IPS-18c (cell line): ENCODE results near the gene RFC2.
A peak's percentile ranks its signal among the peaks of the same experiment; 100 is the strongest.

Experiments used
- H3K4me3 ChIP-seq: 2 replicates; pipeline ENCODE4 v1.7.0; 2013; ENCODE audit warnings: low read depth, mild to moderate bottlenecking, low read length, moderate library complexity; ENCODE audit not compliant: insufficient read depth
- H3K9me3 ChIP-seq: one replicate; pipeline ENCODE4 v1.6.1; 2013; ENCODE audit warnings: mild to moderate bottlenecking, low read length, moderate library complexity; ENCODE audit not compliant: control insufficient read depth, insufficient read depth

Gene RFC2

DNA sequence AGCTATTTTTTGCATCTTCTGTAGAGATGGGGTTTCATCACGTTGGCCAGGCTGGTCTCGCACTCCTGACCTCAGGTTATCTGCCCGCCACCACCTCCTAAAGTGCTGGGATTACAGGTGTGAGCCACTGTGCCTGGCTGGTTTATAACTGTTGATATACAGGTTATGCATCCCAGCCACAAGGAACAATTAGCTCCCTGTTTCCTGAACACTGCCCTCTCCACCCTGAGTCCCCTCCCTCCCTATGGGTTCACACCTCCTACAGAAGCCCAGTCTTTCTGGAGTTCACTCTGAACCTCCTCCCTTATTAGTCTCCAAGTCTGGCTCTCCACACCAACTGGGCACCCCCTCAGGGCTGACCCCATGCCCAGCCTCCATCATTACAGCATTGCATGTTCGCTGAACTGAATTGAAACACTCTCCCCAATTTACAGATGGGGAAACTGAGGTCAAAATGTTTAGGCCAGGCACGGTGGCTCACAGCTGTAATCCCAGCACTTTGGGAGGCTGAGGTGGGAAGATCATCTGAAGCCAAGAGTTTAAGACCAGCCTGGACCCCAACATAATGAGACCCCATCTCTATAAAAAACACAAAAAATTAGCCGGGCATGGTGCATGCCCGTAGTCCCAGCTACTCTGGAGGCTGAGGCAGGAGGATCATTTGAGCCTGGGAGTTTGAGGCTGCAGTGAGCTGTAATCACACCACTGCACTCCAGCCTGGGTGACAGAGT is 33.3 kb upstream of the RFC2 start:
- no peaks in the 10 kb centered on the region for H3K9me3 ChIP-seq
- no peak overlapping the region for H3K4me3 ChIP-seq

DNA sequence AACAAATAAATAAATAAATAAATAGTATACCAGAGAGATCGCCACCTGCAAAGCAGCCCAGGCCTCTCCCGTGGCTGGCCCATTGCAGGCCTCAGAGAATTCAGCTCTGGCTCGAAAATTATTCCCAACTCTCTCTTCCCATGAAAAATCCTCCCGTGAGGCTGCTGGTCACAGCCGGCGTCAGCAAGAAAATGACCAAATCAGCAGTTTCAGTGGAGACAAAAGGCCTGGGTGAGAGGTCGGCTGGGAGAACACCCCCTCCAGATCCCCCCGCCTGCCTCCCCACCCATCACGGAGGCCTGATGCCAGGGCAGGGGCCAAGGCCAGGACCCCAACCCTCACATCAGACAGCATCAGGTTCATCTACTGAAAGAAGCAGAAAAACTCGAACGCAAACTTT is 31.9 kb upstream of the RFC2 start:
- no peak overlapping the region for H3K4me3 ChIP-seq
- no peaks in the 10 kb centered on the region for H3K9me3 ChIP-seq

DNA sequence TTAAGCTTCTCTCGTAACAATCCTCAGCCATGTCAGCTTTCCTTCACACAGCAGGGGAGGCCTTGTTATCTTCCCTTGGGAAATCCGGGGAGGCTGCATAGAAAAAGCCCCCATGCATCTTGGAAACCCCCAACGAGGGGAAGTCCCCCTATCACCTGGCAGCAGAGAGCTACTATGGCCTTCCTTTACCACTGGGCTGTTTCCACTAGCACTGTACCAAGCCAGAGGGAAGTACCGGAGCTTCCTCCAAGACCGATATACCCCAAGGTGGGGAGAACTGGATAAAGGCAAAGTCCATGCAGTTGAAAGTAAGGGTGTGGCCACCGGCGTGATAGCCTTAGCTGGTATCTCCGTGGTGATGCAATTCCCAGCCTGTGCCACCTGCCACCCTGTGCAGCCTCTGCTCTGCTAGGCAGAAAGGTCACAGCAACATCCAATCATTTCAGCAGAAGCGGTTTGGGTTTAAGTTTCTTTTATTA is 30.6 kb upstream of the RFC2 start:
- Histone ChIP-seq H3K4me3 (no peak overlapping the region), H3K9me3 (no peaks in the 10 kb centered on the region)

DNA sequence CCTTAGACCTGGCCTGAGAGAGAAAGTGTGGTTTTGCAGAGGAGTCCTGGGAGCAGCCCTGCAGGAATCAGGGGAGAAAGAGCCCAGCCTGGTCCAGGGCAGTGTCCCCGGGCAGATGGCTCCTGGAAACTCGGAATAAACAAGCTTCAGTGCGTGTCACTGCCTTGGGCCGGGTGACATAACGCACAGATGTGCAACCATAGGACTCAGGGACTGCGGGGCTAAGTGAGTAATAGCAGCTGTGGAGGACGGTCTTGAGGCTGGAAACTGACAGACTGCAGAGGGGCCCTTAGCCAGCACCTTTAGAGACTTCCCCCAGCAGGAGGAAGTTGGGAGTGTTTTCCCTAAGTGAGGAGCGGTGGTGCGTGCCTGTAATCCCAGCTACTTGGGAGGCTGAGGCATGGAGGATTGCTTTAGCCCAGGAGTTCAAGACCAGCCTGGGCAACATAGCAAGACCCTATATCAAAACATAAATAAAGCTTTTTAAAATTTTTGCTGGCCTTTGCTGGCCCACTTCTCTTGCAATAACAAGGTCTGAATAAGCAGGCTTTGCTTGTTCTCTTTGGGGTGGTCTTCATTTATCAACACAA is 29.8 kb upstream of the RFC2 start:
- no peaks in the 10 kb centered on the region for H3K9me3 ChIP-seq
- no peak overlapping the region for H3K4me3 ChIP-seq

DNA sequence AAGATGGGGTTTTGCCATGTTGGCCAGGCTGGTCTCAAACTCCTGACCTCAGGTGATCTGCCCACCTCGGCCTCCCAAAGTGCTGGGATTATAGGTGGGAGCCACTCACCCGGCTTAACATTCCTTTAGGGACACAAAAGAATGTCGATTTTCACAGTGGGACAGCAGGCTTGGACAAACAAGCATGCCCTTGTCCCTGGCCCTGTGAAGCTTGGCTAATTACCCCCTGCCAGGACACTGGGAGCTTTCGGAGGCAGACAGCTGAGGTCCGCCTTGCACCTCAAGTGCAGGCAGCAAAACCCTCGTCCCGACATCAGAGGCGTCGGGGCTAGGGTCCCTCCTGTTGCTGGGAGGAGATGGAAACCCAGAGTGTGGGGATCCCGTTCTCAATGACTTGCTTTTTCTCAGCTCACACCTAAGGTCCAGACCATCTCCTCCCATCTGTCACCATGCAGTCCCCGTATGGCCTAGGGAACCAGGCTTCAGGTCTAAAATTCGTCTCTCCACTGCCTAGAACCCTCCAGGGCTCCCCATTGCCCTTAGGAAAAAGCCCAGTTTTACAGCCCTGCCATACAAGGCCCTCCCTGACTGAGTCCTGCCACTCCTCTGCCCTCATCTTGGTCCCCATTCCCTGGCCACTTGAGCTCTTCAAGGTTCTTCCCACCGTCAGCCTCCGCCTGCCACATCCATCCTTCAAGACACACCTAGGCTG is 28.7 kb upstream of the RFC2 start:
- Histone ChIP-seq H3K4me3 (no peak overlapping the region), H3K9me3 (no peaks in the 10 kb centered on the region)

DNA sequence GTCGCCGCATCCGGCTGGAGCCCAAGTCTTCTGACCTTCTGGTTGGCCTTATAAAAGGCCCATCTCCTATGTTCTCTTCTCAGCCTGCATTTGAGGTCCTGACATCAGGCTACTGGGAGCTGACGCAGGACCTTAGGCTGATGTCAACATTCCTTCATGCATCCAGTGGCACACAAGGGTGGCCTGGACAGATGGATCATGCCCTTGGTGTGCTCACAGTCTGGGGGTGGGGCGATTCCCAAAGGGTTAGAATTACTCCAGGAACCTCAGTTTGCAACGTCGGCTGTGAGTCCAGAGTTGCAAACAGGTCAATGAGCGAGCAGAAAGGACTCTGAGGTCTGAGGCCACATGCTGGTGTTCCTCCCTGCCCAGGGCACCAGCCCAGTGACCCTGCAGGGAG is 26.8 kb upstream of the RFC2 start:
- no peaks in the 10 kb centered on the region for H3K9me3 ChIP-seq
- no peak overlapping the region for H3K4me3 ChIP-seq

DNA sequence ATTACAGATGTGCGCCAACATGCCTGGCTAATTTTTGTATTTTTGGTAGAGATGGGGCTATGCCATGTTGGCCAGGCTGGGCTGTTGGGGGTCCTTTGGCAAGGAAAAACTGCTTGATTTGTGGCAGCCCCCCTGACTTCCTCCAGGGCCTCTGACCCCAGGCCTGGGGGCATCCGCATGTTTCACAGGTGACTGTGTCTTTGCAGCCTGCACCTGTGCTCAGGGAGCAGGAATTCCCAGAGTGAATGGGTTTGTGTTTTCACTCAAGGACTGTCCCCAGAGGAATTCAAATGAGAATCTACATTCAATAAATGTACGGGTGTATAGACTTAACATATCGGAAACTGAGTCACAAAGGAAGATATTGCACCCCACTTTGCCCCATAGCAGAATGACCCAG is 23.4 kb upstream of the RFC2 start:
- H3K9me3 ChIP-seq = no peaks in the 10 kb centered on the region
- no peak overlapping the region for H3K4me3 ChIP-seq

DNA sequence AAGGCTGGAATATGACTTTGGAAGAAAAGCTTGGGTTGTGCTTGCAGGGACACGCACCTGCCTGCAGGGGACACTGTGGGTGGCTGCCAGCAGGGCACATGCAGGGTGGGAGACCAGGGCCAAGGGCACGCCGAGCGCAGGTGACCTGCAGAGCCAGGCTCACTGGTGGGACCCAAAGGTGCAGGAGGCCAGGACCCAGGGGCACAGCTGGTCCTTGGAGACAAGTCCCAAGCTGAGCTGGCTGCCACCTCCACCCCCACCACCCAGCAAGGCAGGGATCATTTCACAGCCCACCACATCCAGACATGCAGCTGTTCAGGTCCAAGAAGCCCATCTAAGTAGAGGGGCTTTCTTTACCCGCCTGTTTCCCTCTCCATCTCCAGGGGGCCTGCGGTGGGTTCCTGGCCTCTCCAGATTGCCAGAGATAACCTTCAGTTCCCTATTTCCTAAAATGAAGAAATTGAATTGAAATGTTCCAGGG is 21.2 kb upstream of the RFC2 start:
- Histone ChIP-seq H3K4me3 (no peak overlapping the region), H3K9me3 (no peaks in the 10 kb centered on the region)

DNA sequence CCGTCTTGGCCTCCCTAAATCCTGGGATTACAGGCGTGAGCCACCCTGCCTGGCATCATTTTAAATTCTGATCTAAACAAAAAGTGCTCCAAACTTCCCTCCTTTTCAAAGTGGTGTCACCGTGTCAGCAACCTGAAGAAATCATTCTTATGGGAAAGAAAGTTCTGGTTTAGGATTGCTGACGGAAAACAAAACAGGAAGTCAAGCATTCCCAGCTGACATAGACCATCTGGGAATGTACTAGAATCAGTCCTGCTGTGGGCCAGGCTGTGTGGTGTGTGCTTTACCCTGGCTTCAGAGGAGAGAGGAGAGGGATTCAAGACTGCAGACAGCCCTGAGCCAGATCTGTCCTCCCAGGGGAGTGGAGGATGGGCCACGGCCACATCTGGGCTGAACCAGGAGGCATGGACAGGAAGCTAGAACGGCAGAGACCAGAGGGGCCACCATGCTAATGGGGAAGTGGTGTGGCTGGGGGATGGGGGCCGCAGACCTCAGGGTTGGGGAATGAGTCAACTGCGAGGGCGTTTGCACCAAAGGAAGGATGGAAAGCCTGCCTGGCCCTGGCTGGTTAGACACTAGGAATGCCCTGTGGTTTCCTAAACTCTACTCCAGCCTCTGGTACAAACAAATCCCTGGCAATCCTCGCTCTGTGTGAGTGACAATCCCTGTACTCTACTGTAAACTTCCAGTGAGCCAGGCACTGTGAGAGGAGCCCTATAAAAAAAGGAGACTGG is 18.3 kb upstream of the RFC2 start:
- Histone ChIP-seq H3K9me3 (no peaks in the 10 kb centered on the region), H3K4me3 (no peak overlapping the region)

DNA sequence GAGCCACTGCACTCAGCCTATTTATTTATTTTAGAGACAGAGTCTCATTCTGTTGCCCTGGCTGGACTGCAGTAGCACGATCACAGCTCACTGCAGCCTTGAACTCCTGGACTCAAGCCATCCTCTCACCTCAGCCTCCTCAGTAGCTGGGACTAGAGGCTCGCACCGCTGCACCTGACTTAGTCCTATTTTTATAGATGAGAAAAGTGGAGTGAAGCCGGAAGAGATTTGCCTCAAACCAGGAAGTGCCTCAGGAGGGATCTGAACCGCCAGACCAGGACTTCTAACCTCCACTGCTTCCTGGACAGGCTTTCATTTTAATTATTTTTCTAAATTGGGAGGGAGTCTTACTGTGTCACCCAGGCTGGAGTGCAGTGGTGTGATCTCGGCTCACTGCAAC is 17.5 kb upstream of the RFC2 start:
- Histone ChIP-seq H3K9me3 (no peaks in the 10 kb centered on the region), H3K4me3 (no peak overlapping the region)

DNA sequence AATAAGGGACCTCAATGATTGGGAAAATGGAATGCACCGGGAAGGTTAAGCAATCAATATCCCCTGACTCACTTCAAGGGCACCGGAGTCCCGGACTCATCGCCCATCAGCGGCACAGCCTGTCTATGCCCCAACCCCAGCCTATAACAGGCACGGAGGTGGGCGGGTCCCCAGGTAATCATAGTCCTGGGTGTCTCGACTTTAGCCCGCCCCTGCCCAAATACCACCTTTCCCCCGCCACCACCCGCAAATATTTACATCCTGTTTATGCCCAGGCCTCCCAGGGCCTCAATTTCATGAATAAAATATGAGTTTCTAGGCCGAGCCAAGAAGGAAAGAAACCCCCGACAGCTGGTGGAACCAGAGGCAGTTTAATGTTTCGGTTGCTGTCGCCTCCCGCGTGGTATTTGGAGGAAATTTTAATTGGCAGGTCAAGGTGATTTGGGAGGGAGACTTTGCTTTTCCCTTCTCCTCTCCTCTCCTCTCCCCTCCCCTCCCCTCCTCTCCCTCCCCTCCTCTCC is 15.6 kb upstream of the RFC2 start:
- Histone ChIP-seq H3K4me3 (peak overlapping the region; percentile 31; the same call in 1 of the 2 replicates), H3K9me3 (no peaks in the 10 kb centered on the region)

DNA sequence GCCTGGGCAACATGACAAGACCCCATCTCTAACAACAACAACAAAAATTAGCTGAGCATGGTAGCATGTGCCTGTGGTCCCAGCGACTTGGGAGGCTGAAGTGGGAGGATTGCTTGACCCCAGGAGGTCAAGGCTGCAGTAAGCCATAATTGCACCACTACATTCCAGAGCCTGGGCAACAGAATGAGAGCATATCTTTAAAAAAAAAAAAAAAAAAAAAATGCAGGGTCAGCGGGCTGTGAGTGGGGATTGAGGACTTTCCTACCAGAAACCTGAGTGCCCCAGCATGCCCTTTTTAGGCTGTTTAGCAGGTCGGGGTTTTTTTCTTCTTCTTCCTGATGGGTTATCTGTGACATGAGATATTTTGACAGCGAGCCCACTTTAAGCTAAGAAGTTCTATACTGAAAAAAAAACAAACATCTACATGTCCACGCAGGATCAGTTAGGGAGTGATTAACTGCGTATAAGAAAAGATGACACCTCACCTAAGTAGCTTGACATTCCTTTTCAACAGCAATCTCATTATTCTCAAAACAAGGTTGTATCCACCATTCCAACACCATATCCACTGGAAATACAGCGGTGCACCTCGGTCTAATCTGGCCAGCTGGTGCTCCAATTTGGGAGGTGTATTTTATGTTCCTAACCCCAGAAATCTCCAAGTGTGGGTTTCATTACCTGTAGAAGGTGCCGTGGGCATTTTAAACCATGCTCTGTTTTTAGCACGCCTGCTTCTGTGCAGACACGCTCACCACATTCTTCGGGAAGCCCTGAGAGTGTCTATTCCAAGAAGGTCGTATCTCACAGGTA is 13.8 kb upstream of the RFC2 start:
- H3K4me3 ChIP-seq = no peak overlapping the region

DNA sequence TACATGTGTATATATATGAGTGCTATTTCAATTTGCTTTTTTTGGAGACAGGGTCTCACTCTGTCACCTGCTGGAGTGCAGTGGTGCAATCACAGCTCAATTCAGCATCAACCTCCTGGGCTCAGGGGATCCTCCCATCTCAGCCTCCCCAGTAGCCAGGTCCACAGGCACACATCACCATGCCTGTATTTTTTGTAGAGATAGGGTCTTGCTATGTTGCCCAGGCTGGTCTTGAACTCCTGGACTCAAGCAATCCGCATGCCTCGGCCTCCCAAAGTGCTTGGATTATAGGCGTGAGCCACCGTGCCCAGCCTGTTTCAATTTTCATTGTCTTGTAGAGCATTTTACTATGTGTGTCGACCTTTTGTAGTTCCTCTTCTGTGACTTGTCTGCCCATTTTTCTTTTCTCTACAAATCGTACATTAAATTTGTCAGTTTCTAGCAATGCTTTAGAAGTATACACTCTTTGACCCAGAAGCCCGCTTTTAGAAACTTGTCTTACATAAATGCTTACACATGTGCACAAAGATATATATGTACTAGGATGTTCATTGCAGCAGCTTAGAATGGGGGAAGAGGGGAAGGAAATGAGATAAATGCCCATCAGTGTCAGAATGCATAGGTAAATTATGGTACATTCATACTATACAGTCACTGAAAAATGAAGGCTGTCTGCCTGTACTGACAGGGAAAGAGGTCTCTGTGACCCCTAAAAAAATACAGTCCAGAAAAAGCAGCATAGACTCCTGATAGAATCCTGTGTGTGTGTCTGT is 12.2 kb upstream of the RFC2 start:
- H3K4me3 ChIP-seq = no peak overlapping the region
- H3K9me3 ChIP-seq = no peaks in the 10 kb centered on the region

More for the DNA sequence above, 13.8 kb upstream of the RFC2 start:
- no peaks in the 10 kb centered on the region for H3K9me3 ChIP-seq

DNA sequence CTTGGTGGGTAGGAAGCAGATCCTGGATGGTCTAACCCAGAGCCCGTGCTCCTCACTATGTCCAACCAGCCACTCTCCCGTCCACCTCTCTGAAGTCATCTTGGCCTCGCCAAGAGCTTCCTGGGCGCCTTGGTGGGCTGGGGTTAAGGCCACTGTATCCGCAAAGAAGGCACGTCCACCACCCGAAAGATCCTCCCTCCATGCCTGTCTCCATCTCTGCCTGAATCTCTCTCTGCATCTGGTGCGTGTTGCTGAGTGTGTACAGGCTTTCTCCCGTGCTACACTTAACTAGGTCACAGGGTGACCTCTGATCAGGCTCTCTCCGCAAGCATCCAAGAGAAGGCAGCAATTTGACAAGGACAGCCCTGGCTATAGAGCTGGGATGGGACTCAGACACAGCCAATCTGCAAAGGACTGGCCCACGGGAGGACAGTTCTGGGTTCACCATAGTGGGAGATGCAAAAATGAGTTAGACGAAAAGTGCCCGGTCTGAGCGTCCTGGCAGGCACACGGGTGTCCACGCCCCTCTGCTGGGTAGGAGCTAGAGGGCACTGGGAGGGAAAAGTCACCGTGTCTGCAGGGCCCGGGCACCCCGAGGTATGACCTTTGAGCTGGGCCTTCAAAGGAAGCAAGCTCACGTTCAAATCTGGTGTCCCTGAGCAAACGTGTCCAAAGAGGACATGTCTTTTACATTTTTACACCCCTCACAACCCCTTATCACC is 9.4 kb upstream of the RFC2 start:
- Histone ChIP-seq H3K9me3 (no peaks in the 10 kb centered on the region), H3K4me3 (no peak overlapping the region)

DNA sequence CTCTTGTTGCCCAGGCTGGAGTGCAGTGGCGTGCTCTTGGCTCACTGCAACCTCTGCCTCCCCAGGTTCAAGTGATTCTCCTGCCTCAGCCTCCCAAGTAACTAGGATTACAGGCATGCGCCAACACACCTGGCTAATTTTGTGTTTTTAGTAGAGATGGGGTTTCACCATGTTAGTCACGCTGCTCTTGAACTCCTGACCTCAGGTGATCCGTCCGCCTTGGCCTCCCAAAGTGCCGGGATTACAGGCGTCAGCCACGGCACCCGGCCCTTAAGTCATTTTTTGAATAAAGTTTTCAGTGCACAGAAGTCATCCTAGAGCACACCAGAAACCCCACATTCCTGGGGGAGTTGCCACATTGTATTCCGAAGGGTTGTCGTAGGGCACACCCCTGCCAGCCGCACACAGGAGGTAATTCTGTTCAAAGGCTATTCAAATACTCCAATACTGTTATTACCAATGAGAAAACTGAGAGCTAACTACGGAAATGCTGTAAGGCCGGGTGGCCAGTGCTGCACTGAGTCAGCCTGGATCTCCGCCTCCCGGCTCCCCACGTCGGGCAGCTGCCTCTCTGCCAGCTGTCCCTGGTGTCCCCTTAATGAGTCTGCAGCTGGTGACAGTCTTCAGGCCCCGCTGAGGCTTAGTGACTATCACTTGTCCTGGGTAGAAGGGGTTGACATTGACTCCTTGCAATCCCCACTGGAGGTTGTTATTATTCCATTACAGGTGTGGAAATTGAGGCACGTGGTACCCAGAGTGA is 8.6 kb upstream of the RFC2 start:
- H3K9me3 ChIP-seq = no peaks in the 10 kb centered on the region
- H3K4me3 ChIP-seq = no peak overlapping the region
